Measurements from ENCODE around the gene CCDC171. TPM values are rescaled to one million over a fixed set of nuclear protein-coding genes. Genes with fewer than 3 reads are reported as not detected.

The CCDC171 gene
- total RNA-seq, 1 donor: 8.1 TPM

DNA sequence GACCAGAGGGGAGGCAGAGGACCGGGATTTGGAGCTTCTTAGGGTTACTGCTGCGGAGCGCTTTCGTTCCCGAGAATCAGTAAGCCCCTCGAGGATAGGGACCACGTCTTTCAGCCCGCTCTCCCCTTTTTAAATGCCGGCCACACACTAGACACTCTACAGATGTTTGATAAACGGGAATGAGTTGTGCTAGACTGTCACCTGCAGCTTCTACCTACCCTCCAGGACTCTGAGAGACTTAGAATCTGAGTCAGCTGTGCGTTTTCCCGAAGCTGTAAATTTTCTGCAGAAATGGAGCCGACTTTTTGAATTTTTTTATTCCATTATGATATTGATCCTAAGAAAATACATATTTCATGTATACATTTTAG lies 670 bp downstream of the CCDC171 start:
- TF ChIP-seq, protein P1, sequence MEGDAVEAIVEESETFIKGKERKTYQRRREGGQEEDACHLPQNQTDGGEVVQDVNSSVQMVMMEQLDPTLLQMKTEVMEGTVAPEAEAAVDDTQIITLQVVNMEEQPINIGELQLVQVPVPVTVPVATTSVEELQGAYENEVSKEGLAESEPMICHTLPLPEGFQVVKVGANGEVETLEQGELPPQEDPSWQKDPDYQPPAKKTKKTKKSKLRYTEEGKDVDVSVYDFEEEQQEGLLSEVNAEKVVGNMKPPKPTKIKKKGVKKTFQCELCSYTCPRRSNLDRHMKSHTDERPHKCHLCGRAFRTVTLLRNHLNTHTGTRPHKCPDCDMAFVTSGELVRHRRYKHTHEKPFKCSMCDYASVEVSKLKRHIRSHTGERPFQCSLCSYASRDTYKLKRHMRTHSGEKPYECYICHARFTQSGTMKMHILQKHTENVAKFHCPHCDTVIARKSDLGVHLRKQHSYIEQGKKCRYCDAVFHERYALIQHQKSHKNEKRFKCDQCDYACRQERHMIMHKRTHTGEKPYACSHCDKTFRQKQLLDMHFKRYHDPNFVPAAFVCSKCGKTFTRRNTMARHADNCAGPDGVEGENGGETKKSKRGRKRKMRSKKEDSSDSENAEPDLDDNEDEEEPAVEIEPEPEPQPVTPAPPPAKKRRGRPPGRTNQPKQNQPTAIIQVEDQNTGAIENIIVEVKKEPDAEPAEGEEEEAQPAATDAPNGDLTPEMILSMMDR (IDR thresholded peaks at IDR 0.05; ENCODE audit: insufficient read depth, low read length): no peak
- peak overlapping the region; percentile 90 for H3K4me3 ChIP-seq (ENCODE audit: low read depth, low read length)
- DNase-seq (ENCODE audit: low read depth): no peak

DNA sequence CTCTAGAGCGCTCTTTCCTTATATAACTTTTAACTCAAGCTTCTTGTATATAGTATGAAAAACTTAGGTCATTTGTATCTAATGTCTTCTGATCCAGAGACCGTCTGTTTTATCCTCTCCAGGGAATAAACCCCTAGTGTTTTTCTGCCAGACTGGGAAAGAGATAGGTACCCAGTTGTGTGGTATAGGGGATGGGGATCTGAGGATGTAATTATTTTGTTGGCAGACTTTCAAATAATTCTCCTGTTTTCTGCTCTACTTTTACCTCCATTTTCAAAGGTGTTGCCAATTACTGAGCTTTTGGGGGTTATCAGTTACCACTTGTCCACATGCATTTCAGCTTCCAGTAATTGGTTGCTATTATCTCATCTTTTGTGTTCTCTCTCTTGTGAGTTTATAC lies 17.9 kb downstream of the CCDC171 start:
- H3K4me3 ChIP-seq (ENCODE audit: low read depth, low read length): no peak overlapping the region
- no peak for DNase-seq (ENCODE audit: low read depth)
- TF ChIP-seq, protein P1 (IDR thresholded peaks at IDR 0.05; ENCODE audit: insufficient read depth, low read length): no peak

DNA sequence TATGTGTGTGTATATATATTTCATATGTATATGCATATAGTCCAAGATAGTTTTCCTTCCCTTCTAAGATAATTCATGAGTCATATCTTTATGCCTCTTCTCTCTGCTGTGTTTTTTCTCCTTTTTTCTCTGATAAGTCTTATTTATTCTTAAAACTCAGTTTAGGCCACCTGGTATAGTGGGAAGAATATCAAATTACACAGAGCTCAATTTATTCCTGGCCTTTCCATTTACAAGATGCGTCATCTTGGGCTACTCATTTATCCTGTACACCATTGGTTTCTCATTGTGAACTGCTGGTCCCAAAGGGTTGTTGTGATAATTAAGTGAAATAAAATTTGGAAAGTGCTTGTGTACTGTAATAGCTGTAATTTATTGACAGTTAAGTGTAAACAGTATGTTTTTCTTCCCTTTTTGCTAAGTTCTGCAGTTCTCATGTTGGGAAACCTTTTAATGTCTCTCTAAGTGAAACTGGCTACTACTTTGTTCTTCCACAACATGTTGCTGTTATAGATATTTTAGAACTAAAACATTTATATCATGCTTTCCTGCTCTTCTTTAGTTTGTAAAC lies 19.4 kb downstream of the CCDC171 start:
- TF ChIP-seq, protein P1 (IDR thresholded peaks at IDR 0.05; ENCODE audit: insufficient read depth, low read length): no peak
- DNase-seq (ENCODE audit: low read depth): no peak
- no peak overlapping the region for H3K4me3 ChIP-seq (ENCODE audit: low read depth, low read length)

DNA sequence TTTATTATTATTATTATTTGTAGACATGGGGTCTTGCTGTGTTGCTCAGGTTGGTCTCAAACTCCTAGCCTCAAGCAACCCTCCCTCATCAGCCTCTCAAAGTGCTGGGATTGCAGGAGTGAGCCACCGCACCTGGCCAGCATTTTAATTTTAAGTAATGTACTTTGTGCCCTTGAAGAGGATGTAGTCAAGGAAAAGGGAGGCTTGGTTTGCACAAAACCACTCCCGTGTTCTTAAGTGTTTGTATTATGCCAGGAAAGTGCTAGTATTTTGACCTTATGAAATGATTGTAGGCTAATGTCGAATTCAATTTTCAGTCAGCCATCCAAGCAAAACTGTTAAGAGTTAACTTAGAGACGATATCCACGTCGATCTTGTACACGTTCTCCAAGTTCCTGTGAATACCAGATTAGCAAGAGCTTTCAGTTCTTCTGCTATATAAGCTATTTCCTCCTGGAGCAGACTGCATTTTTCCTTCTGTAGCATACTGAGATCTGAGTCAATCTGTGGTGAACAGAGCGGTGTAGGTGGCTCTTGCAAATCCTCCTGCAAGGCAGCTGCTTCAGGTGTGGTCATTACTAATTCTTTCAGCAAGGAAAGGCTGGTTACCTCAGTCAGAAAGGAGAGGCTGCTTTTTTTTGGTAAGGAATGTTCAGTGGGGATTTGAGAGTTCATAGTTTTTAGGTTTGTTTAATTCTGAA lies 23.7 kb downstream of the CCDC171 start:
- peak; percentile 4 for DNase-seq (ENCODE audit: low read depth)
- TF ChIP-seq, protein P1 (IDR thresholded peaks at IDR 0.05; ENCODE audit: insufficient read depth, low read length): no peak
- H3K4me3 ChIP-seq (ENCODE audit: low read depth, low read length): no peak overlapping the region

DNA sequence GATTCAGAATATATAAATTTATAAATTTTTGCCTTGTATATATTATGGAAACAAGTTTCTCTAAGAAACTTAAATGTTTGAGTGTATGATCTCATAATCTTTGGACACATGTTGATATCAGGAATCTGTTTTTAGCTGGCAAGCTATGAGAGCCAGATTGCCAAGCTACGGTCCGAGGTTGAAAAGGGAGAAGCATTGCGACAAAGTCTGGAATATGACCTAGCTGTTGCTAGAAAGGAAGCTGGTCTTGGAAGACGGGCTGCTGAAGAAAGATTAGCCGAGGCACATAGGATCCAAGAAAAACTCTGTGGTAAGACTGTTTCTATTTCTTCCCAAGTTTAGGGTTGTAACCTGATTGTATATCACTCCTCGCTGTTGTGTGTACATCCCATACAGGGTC lies 25.9 kb downstream of the CCDC171 start:
- H3K4me3 ChIP-seq (ENCODE audit: low read depth, low read length): no peak overlapping the region
- TF ChIP-seq, protein P1 (IDR thresholded peaks at IDR 0.05; ENCODE audit: insufficient read depth, low read length): no peak
- peak; percentile 93 for DNase-seq (ENCODE audit: low read depth)

DNA sequence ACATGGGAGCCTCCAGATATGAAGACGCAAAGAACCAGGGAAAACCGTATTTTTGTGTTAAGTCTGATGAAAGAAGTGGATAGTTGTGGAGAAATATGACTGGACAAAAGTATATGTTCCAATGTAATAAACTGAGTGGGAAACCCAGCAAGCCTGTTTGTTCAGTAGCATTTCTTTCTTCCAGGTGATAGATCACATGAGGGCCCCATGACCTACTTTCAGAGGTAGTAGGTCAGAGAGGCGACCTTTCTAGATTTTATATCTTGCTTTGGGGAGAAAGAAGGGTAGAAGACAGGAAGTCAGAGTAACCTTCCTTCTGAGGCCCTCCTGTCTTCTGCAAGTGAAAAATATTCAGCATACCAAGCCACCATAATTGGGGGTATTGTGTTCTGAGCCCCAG lies 31.5 kb downstream of the CCDC171 start:
- DNase-seq (ENCODE audit: low read depth): no peak
- TF ChIP-seq, protein P1 (IDR thresholded peaks at IDR 0.05; ENCODE audit: insufficient read depth, low read length): no peak
- H3K4me3 ChIP-seq (ENCODE audit: low read depth, low read length): no peak overlapping the region

Data from fibroblast of the aortic adventitia (primary cell).